Astrocyte of the cerebellum (primary cell): ENCODE results near the gene GRHPR.

Source experiments
- DNase-seq: peaks from one replicate; pipeline ENCODE4 v3.0.0-alpha.2; 2011; ENCODE audit warnings: low read depth
- H3K4me3 ChIP-seq: 2 replicates; pipeline ENCODE4 v1.5.1; 2011; ENCODE audit warnings: mild to moderate bottlenecking, low read depth, low read length, moderate library complexity
- CTCF ChIP-seq: IDR thresholded peaks from 2 replicates; pipeline ENCODE4 v1.5.1; 2012; ENCODE audit warnings: low read length, low read depth, moderate library complexity, mild to moderate bottlenecking; ENCODE audit errors: missing control alignments
- in situ Hi-C: cut with HindIII; loops from 2 replicates; pipeline ENCODE4 v1.10.0; 2017; ENCODE audit warnings: low sequenced_read_pairs

GRHPR gene

GRCh38 chr9:37379835-37380234, 42.7 kb upstream of the GRHPR start:
- in situ Hi-C loops: no loop called here
- H3K4me3 ChIP-seq: no peak overlapping the region
- DNase-seq: no peak
- no peak for TF ChIP-seq CTCF

GRCh38 chr9:37380570-37380969, 41.9 kb upstream of the GRHPR start:
- in situ Hi-C loops: no loop called here
- no peak for DNase-seq
- TF ChIP-seq CTCF: no peak
- no peak overlapping the region for H3K4me3 ChIP-seq

GRCh38 chr9:37381094-37381741, 41.3 kb upstream of the GRHPR start:
- TF ChIP-seq CTCF: no peak
- H3K4me3 ChIP-seq: no peak overlapping the region
- DNase-seq: no peak
- in situ Hi-C loops: no loop called here

- no peak for TF ChIP-seq CTCF
- in situ Hi-C loops: no loop called here
- DNase-seq: no peak
- H3K4me3 ChIP-seq: no peak overlapping the region
Measured at GRCh38 chr9:37382161-37382981, 40.1 kb upstream of the GRHPR start.

- no peak for DNase-seq
- TF ChIP-seq CTCF: no peak
- in situ Hi-C loops: no loop called here
- H3K4me3 ChIP-seq: no peak overlapping the region
Measured at GRCh38 chr9:37382982-37383357, 39.5 kb upstream of the GRHPR start.

- in situ Hi-C loops: no loop called here
- no peak overlapping the region for H3K4me3 ChIP-seq
- no peak for DNase-seq
- no peak for TF ChIP-seq CTCF
Measured at GRCh38 chr9:37383393-37383792, 39.1 kb upstream of the GRHPR start.
